OCI-LY7 (cell line): ENCODE measurements around the gene ZDHHC14. TPM values are rescaled to one million over a fixed set of nuclear protein-coding genes. Genes with fewer than 3 reads are reported as not detected.

Source experiments
- BruUV-seq: library from RNA; stranded (reverse); fragments of 400-500 nt; replicated peaks from 2 replicates; lab custom pipeline; 2021; lab: Mats Ljungman, UMichigan
- CTCF ChIA-PET: fragments of 300-600 bp; sonication (Branson Sonifier 250); formaldehyde crosslinking; loops from one replicate; lab custom pipeline; 2022; ENCODE audit warnings: antibody characterized with exemption; ENCODE audit not compliant: unreplicated experiment; lab: Charles Lee
- POLR2A ChIA-PET: fragments of 300-600 bp; sonication (Branson Sonifier 250); formaldehyde crosslinking; loops from one replicate; lab custom pipeline; 2022; ENCODE audit warnings: antibody characterized with exemption; lab: Charles Lee
- DNase-seq: peaks from one replicate; pipeline ENCODE4 v3.0.0-alpha.2; 2015; ENCODE audit warnings: low spot score
- H2AFZ ChIP-seq: fragments of 200-600 bp; sonication (generic), shearing (Covaris generic); 2 replicates; pipeline ENCODE4 v1.6.1; 2014; ENCODE audit warnings: mild to moderate bottlenecking, antibody characterized with exemption, low read length, moderate library complexity
- H3K27ac ChIP-seq: fragments of 200-600 bp; sonication (generic); 2 replicates; pipeline ENCODE4 v1.5.1; 2014; ENCODE audit warnings: mixed run types, low read depth, mild to moderate bottlenecking, moderate library complexity, low read length, inconsistent platforms; ENCODE audit not compliant: poor library complexity, severe bottlenecking
- H3K36me3 ChIP-seq: fragments of 200-600 bp; sonication (generic); 2 replicates; pipeline ENCODE4 v1.6.1; 2014; ENCODE audit warnings: mild to moderate bottlenecking, antibody characterized with exemption, low read length, moderate library complexity, mixed read lengths; ENCODE audit not compliant: insufficient read depth
- H3K4me1 ChIP-seq: fragments of 200-600 bp; sonication (generic); 2 replicates; pipeline ENCODE4 v1.5.1; 2014; ENCODE audit warnings: mild to moderate bottlenecking, low read length; ENCODE audit not compliant: insufficient read depth, poor library complexity, severe bottlenecking
- H3K4me2 ChIP-seq: fragments of 200-600 bp; sonication (generic); 2 replicates; pipeline ENCODE4 v1.6.1; 2014; ENCODE audit warnings: mild to moderate bottlenecking, low read length
- H3K4me3 ChIP-seq: fragments of 200-600 bp; sonication (generic); 2 replicates; pipeline ENCODE4 v1.5.1; 2014; ENCODE audit warnings: mild to moderate bottlenecking, low read depth, low read length; ENCODE audit not compliant: poor library complexity, severe bottlenecking
- H3K79me2 ChIP-seq: fragments of 200-600 bp; sonication (generic); 2 replicates; pipeline ENCODE4 v1.6.1; 2016; ENCODE audit warnings: low read depth, mild to moderate bottlenecking, low read length, moderate library complexity, mixed read lengths; ENCODE audit not compliant: insufficient read depth
- H3K9me2 ChIP-seq: fragments of 200-600 bp; sonication (generic); 2 replicates; pipeline ENCODE4 v1.6.1; 2016; ENCODE audit warnings: mild to moderate bottlenecking, low read length, mixed read lengths; ENCODE audit not compliant: insufficient read depth
- H3K9me3 ChIP-seq: fragments of 200-600 bp; sonication (generic); 2 replicates; pipeline ENCODE4 v1.6.1; 2014; ENCODE audit warnings: mild to moderate bottlenecking, mixed run types, low read length, mixed read lengths
- H4K20me1 ChIP-seq: fragments of 200-600 bp; sonication (generic); 2 replicates; pipeline ENCODE4 v1.6.1; 2014; ENCODE audit warnings: mild to moderate bottlenecking, antibody characterized with exemption, low read length, moderate library complexity, mixed read lengths; ENCODE audit not compliant: insufficient read depth
- CTCF ChIP-seq: fragments of 200-600 bp; sonication (generic); conservative IDR thresholded peaks from 2 replicates; pipeline ENCODE4 v1.5.1; 2014; ENCODE audit warnings: mild to moderate bottlenecking, antibody characterized with exemption, low read length, moderate library complexity, mixed read lengths
- EZH2phosphoT487 ChIP-seq: fragments of 200-600 bp; sonication (generic); IDR thresholded peaks from 2 replicates; pipeline ENCODE4 v1.6.1; 2018; ENCODE audit warnings: low read depth, borderline replicate concordance, mild to moderate bottlenecking, mixed run types, antibody characterized with exemption, low read length, moderate library complexity, mixed read lengths
- intact Hi-C: fragments of 100-400 bp; cut with micrococcal nuclease; formaldehyde crosslinking; loops from one replicate; pipeline ENCODE4 v1.10.0; 2022; ENCODE audit not compliant: unreplicated experiment
- total RNA-seq, 2 experiments: library from RNA; depleted of rRNA in 1 of 2; stranded (reverse); fragments of >200 nt in 1 of 2; shearing (Covaris generic) in 1 of 2; gene quantifications; 2 replicates each; pipeline ENCODE4 v1.2.3, GENCODE V29; 2014 to 2022

The ZDHHC14 gene
- total RNA-seq, 2 experiments from 2014 or later: 0.69 to 3.0 TPM

- no TSS peak for BruUV-seq
- no peaks in the 10 kb centered on the region for H3K79me2 ChIP-seq
- H3K9me3 ChIP-seq: no peaks in the 10 kb centered on the region
- H3K9me2 ChIP-seq: no peaks in the 10 kb centered on the region
- CTCF ChIA-PET: no interaction called here
- POLR2A ChIA-PET: no interaction called here
- intact Hi-C loops: no loop called here
- no peak for TF ChIP-seq EZH2phosphoT487
- no peak for TF ChIP-seq CTCF
- no peak overlapping the region for H2AFZ ChIP-seq
- H4K20me1 ChIP-seq: no peaks in the 10 kb centered on the region
- no peak for DNase-seq
- H3K4me1 ChIP-seq: no peaks in the 10 kb centered on the region
- no peak overlapping the region for H3K4me3 ChIP-seq
- no peak overlapping the region for H3K4me2 ChIP-seq
- H3K36me3 ChIP-seq: no peaks in the 10 kb centered on the region
- no peak overlapping the region for H3K27ac ChIP-seq
Measured at GRCh38 chr6:157721426-157721825, 340.4 kb downstream of the ZDHHC14 start.

- Histone ChIP-seq H3K9me3 (no peaks in the 10 kb centered on the region), H3K4me3 (no peak overlapping the region), H3K4me1 (no peaks in the 10 kb centered on the region), H3K79me2 (no peaks in the 10 kb centered on the region), H4K20me1 (no peaks in the 10 kb centered on the region), H3K27ac (no peak overlapping the region), H3K36me3 (no peaks in the 10 kb centered on the region), H2AFZ (no peak overlapping the region), H3K4me2 (no peak overlapping the region), H3K9me2 (no peaks in the 10 kb centered on the region)
- CTCF ChIA-PET: no interaction called here
- POLR2A ChIA-PET: no interaction called here
- BruUV-seq: no TSS peak
- TF ChIP-seq CTCF: no peak
- no peak for TF ChIP-seq EZH2phosphoT487
- intact Hi-C loops: no loop called here
- DNase-seq: no peak
Measured at GRCh38 chr6:157721830-157722229, 340.8 kb downstream of the ZDHHC14 start.

DNA sequence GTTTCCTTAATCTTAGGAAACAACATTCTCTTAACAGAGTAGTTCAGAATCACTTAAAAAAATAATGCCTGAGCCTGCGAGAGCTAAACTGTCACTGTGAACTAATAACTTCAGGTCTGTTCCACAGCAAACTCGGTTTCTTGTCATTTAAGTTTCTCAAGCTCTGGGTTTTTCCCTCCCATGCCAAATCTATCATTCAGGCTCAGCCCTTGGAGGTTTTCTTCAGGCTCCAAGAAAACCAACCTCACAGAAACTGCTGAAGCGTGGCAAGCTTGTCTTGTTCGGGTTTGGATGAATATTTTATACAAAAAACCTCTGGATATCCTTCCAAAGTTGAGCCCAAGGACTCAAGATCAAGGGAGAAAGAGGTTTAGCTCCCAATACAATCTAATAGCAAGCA, 342.4 kb downstream of the ZDHHC14 start:
- ChIA-PET CTCF (no interaction called here), POLR2A (no interaction called here)
- H3K4me2 ChIP-seq: no peak overlapping the region
- no peak for DNase-seq
- H3K79me2 ChIP-seq: no peaks in the 10 kb centered on the region
- no TSS peak for BruUV-seq
- TF ChIP-seq CTCF (no peak), EZH2phosphoT487 (no peak)
- H3K9me2 ChIP-seq: no peaks in the 10 kb centered on the region
- no peak overlapping the region for H3K27ac ChIP-seq
- H2AFZ ChIP-seq: no peak overlapping the region
- no peaks in the 10 kb centered on the region for H4K20me1 ChIP-seq
- H3K4me1 ChIP-seq: no peaks in the 10 kb centered on the region
- H3K4me3 ChIP-seq: no peak overlapping the region
- H3K9me3 ChIP-seq: no peaks in the 10 kb centered on the region
- H3K36me3 ChIP-seq: no peaks in the 10 kb centered on the region
- intact Hi-C loops: no loop called here
